Loucy (cell line): ENCODE data around the gene RHEBL1.

Experiments used
- H2AFZ ChIP-seq: fragments of 200-600 bp; sonication (generic); 2 replicates; pipeline ENCODE4 v1.6.0; 2016; ENCODE audit warnings: antibody characterized with exemption, mild to moderate bottlenecking, low read length, moderate library complexity
- H3F3A ChIP-seq: fragments of 200-600 bp; 2 replicates; pipeline ENCODE4 v1.6.0; 2016; ENCODE audit warnings: antibody characterized with exemption, low read depth, mild to moderate bottlenecking
- H3K27me3 ChIP-seq: fragments of 200-600 bp; sonication (generic); 2 replicates; pipeline ENCODE4 v1.6.1; 2014; ENCODE audit warnings: low read length, mild to moderate bottlenecking; ENCODE audit not compliant: insufficient read depth, poor library complexity, severe bottlenecking
- H3K36me3 ChIP-seq: fragments of 200-600 bp; sonication (generic); 2 replicates; pipeline ENCODE4 v1.6.1; 2016; ENCODE audit warnings: low read length; ENCODE audit not compliant: insufficient read depth
- H3K4me1 ChIP-seq: fragments of 200-600 bp; sonication (generic); 2 replicates; pipeline ENCODE4 v1.5.1; 2014; ENCODE audit warnings: low read length, mild to moderate bottlenecking; ENCODE audit not compliant: insufficient read depth, poor library complexity, severe bottlenecking
- H3K4me2 ChIP-seq: fragments of 200-600 bp; sonication (generic); 2 replicates; pipeline ENCODE4 v1.6.0; 2014; ENCODE audit warnings: antibody characterized with exemption, low read length, low read depth, mild to moderate bottlenecking; ENCODE audit not compliant: poor library complexity, severe bottlenecking
- H3K4me3 ChIP-seq: fragments of 200-600 bp; sonication (generic); 2 replicates; pipeline ENCODE4 v1.5.1; 2014; ENCODE audit warnings: low read length, mild to moderate bottlenecking, mixed read lengths; ENCODE audit not compliant: poor library complexity, severe bottlenecking
- H3K79me2 ChIP-seq: fragments of 200-600 bp; sonication (generic); 2 replicates; pipeline ENCODE4 v1.6.1; 2014; ENCODE audit warnings: low read length; ENCODE audit not compliant: insufficient read depth
- H3K9ac ChIP-seq: fragments of 200-600 bp; sonication (generic); 2 replicates; pipeline ENCODE4 v1.6.0; 2014; ENCODE audit warnings: mild to moderate bottlenecking, low read depth, low read length, moderate library complexity; ENCODE audit not compliant: poor library complexity, severe bottlenecking
- H3K9me2 ChIP-seq: fragments of 200-600 bp; sonication (generic); replicated peaks from 2 replicates; pipeline ENCODE4 v1.6.1; 2016; ENCODE audit warnings: low read depth, low read length, mixed read lengths
- H3K9me3 ChIP-seq: fragments of 200-600 bp; sonication (generic); 2 replicates; pipeline ENCODE4 v1.6.1; 2014; ENCODE audit warnings: mild to moderate bottlenecking, antibody characterized with exemption, low read length, low read depth; ENCODE audit not compliant: insufficient read depth
- H4K20me1 ChIP-seq: fragments of 200-600 bp; sonication (generic); 2 replicates; pipeline ENCODE4 v1.6.0; 2014; ENCODE audit warnings: antibody characterized with exemption, low read length, mild to moderate bottlenecking; ENCODE audit not compliant: insufficient read depth, poor library complexity, severe bottlenecking
- CTCF ChIP-seq: fragments of 200-600 bp; sonication (generic); conservative IDR thresholded peaks from 2 replicates; pipeline ENCODE4 v1.5.1; 2014; ENCODE audit warnings: mild to moderate bottlenecking, antibody characterized with exemption, low read length
- EZH2phosphoT487 ChIP-seq: fragments of 200-600 bp; IDR thresholded peaks from 2 replicates; pipeline ENCODE4 v1.6.1; 2018; ENCODE audit warnings: antibody characterized with exemption, mild to moderate bottlenecking, moderate library complexity, borderline replicate concordance

Gene RHEBL1

GRCh38 chr12:49055092-49055491 lies 14.7 kb downstream of the RHEBL1 start:
- Histone ChIP-seq H3K79me2 (peaks cover 86% of the 10 kb centered on the region), H3K4me3 (peak overlapping the region; percentile 86), H3K4me2 (peak overlapping the region; percentile 99), H4K20me1 (peaks cover 91% of the 10 kb centered on the region), H3K27me3 (peaks cover 9% of the 10 kb centered on the region), H3F3A (no peaks in the 10 kb centered on the region), H3K36me3 (peaks cover 52% of the 10 kb centered on the region), H3K9ac (peak overlapping the region; percentile 94), H2AFZ (no peak overlapping the region), H3K9me3 (no peaks in the 10 kb centered on the region), H3K9me2 (no peaks in the 10 kb centered on the region), H3K4me1 (peaks cover 26% of the 10 kb centered on the region)
- TF ChIP-seq EZH2phosphoT487 (no peak), CTCF (no peak)

DNA sequence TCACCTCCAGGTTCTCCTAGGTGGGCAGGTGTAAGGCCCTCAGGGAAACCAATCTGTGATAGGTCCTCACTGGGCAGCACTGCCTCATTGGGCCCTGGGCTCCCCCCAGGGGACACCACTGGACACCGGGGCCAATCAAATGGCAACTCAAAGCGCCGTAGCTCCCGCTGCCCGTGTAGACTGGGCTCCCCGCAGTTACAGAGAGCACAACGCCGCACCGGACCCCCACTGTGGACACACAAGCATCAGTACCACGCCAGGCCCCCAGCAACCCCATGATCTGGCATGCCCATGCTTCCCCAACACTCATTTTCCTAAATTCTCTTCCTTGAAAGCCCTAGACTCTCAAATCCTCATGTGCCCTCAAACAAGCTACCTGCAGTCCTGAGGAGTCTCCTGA lies 15.3 kb downstream of the RHEBL1 start:
- Histone ChIP-seq H3K4me3 (peak overlapping the region; percentile 86), H4K20me1 (peaks cover 85% of the 10 kb centered on the region), H3K9me3 (no peaks in the 10 kb centered on the region), H3K79me2 (peaks cover 80% of the 10 kb centered on the region), H3K9me2 (no peaks in the 10 kb centered on the region), H3K36me3 (peaks cover 58% of the 10 kb centered on the region), H3K9ac (no peak overlapping the region), H2AFZ (no peak overlapping the region), H3K27me3 (peaks cover 3% of the 10 kb centered on the region), H3K4me1 (peaks cover 26% of the 10 kb centered on the region), H3K4me2 (peak overlapping the region; percentile 99), H3F3A (no peaks in the 10 kb centered on the region)
- no peak for TF ChIP-seq CTCF
- no peak for TF ChIP-seq EZH2phosphoT487

DNA sequence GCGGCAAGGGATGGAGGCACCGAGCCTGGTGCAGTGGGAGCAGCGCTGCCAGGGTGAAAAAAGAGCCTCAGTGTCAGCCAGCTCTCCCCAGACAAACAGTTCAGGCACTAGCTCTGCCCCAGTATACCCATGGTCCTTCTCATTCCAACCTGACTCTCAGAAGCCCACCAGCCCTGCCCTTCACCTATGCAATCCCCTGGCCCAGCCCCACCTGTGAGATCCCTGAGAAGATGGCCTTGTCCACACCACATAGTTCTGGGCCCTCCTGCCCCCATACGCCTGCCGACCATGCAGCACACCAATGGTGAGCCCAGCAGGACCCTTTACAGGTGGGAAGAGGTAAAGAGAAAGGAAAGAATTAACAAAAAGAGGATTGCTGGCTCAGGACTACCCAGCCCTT lies 15.7 kb downstream of the RHEBL1 start:
- Histone ChIP-seq H3K36me3 (peaks cover 62% of the 10 kb centered on the region), H3K79me2 (peaks cover 76% of the 10 kb centered on the region), H3K9ac (no peak overlapping the region), H3K4me2 (peak overlapping the region; percentile 99), H3K4me1 (peaks cover 26% of the 10 kb centered on the region), H2AFZ (no peak overlapping the region), H3F3A (no peaks in the 10 kb centered on the region), H3K9me2 (no peaks in the 10 kb centered on the region), H3K9me3 (no peaks in the 10 kb centered on the region), H3K4me3 (no peak overlapping the region), H4K20me1 (peaks cover 81% of the 10 kb centered on the region), H3K27me3 (no peaks in the 10 kb centered on the region)
- TF ChIP-seq EZH2phosphoT487 (no peak), CTCF (no peak)
